ENCODE measurements around the gene SCYL3. TPM values are rescaled to one million over a fixed set of nuclear protein-coding genes. Genes with fewer than 3 reads are reported as not detected.

Gene SCYL3
- total and polyA plus RNA-seq, 7 donors: 4.8 to 13.3 (median 9.6) TPM

Small RNAs within 50 kb of the gene (small RNA-seq; reads per million reads assigned to genes)
- gene RN7SL333P: 0 reads per million in 3 donors

Other genes starting within 250 kb of the SCYL3 start
- 1 to 10 TPM in 1 of 4 donors, under 1 TPM in 3; 0.55 to 1.5 (median 0.77) TPM for gene SELL, start 182.3 kb downstream of the SCYL3 start, total RNA-seq
- 10 to 100 TPM in 1 of 3 donors, 1 to 10 TPM in 2; 1.8 to 62.9 (median 3.2) TPM for gene SELL, start 182.3 kb downstream of the SCYL3 start, polyA plus RNA-seq
- gene SELE, start 159.8 kb downstream of the SCYL3 start, total RNA-seq: 10 to 100 TPM in 1 of 4 donors, not detected in 3; 20.1 TPM
- 1 to 10 TPM in 1 of 3 donors, under 1 TPM in 1, not detected in 1; under 0.01 to 1.2 TPM for gene SELE, start 159.8 kb downstream of the SCYL3 start, polyA plus RNA-seq
- 10 to 100 TPM in 2 of 4 donors, 1 to 10 TPM in 2; 4.9 to 14.5 (median 8.9) TPM for gene METTL18, start 99.0 kb downstream of the SCYL3 start, total RNA-seq
- 10 to 100 TPM in 1 of 3 donors, 1 to 10 TPM in 2; 7.3 to 10.2 (median 9.2) TPM for gene METTL18, start 99.0 kb downstream of the SCYL3 start, polyA plus RNA-seq
- gene KIFAP3, start 180.8 kb upstream of the SCYL3 start, total RNA-seq: 10 to 100 TPM; 28.1 to 36.7 (median 33.4) TPM
- 10 to 100 TPM; 14.4 to 20.8 (median 17.2) TPM for gene KIFAP3, start 180.8 kb upstream of the SCYL3 start, polyA plus RNA-seq